ENCODE results near the gene KMO.

The KMO gene

DNA sequence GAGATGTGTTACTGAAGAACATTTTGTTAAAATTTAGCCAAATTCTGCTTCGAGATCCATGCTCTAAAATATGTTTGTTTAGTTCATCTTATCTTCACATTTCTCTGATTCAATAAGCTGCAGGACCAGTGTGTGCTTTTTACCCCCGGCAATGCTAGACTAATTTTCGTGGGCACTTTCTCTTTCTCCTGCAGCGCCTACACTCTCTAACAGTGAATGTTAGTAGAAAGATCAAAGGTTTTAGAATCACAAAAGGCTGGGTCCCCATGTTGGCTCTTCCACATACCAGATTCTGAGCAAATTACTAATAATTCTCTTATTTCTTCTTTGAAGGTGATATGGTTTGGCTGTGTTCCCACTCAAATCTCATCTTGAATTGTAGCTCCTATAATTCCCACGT lies 99.5 kb downstream of the KMO start:
- no peak for DNase-seq

DNA sequence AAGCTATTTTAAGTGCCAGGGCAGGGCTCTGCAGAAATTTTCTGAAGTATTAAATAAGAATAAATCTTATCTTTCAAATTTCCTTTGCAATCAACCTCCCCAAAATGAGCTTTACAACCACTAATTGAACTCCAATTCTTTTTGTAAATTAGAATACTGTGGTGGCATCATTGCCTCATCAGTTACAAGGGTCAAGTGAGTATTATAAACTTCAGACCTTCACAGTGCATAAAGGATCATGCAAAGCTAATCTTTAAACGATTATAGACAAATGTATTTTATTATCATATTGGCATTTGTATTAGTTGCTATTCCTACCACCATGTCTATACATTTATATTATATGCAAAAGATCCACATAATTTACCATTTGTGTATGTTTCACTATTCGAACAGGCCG lies 100.8 kb downstream of the KMO start:
- no peak for DNase-seq

DNA sequence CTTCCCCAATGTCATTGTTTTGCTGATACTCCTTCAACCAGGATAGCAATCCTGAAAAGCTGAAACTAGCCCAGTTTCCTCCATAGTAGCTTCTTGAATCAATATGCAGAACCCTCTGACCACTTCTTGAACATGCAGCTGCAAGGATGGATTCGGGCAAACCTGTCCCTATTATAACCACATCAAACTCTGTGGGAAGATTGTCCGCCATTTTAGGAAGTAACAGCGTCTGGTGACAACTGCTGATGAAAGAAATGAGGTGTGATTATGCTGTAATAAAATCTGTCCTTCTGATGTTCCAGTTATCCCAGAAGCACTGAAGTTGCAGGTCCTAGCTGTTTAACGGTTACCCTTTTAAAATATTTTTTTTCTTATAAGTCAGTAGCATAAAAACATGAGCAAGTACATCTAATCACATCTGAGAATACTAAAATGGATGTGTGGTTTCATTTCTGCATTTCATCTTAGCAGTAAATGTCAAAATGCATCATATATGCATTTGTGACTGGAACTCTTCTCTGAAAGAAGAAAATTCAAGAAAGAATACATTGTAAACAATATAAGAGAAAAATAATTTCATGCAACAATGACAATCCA lies 103.5 kb downstream of the KMO start:
- no peak for DNase-seq

DNA sequence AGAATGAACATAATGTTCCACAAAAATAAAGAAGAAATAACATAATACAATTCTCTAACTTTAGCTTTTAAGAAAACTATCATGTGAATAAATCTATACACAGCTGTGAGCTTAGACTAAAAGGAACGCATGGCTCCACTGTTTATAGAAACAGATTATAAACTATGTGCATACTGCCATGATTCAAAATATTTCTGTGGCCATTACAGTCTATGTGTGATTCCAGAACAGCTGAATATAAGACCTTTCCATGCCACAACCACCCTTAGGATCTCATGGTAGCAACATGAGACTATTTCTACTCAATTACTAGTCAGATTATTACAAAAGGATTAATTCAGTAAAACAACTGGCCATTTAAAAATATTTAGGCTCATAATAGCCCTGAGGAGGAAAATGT lies 104.1 kb downstream of the KMO start:
- no peak for DNase-seq

DNA sequence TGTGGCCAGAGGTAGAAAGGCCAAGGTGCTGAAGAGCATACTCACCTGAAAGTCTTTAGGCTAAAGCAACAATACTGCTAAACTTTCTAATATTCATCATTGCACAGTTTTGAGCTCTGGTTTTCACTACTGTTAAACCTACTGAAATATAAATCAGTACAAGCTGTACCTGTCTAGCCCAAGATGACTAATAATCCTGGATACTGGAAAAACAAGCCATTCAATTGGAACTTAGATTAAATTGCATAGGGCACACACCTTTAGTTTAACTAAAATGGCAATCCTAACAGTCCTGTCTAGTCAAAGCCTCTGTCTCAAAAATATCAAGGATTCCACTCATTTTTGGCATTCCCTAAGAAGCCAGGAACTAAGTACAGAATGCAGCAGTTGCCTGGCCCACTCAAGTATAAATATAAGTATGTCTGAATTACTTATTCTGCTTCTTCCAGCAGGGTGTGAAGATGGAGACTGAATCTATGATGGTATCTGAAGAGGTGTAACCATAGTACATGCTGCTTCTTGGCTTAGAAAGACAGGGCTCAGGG lies 104.9 kb downstream of the KMO start:
- DNase-seq, result no peak

DNA sequence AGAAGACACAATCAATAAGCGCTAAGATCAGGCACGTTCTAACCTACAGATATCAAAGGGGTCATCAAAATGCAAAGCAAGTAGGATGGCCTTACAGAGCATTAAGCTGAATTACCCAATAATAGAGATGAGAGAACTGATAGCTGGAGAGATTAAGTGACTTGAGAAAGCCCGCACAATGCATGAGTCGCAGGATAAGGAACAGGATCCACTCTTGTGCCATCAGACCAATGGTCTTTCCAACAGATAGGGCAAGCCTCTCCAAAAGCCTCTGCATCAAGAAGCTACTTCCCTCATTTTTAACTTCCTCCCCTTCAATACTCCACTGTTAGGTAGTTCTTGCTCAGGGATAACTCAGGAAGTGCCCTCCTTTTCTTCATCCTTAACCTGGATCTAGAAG lies 105.4 kb downstream of the KMO start:
- DNase-seq, result no peak

DNA sequence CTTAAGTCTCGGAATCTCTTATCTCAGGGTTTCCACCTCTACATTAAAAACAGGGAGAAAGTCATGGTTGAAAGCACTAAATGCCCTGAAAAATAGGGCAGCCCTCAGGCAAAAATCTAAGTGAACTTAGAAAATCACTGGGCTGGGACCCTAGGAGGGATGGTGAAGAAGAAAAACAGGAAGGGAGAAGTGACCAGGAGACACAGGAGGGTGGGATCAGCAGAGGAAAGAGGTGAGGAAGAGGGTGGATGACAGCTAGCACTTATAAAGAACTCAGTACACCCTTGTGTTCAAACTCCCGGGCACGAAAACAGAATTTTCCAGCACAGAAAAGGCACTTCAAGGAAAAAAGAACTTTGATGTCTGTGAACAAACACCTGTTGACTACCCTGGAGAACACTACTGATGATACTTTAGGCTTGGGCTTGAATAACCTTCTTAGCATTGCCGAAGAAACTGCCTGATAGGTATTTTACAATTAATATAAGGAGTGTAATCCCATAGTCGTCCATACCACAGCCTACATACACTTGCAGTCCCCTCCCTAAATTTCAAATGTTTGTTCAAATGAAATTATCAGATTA lies 106.0 kb downstream of the KMO start:
- DNase-seq, result no peak

DNA sequence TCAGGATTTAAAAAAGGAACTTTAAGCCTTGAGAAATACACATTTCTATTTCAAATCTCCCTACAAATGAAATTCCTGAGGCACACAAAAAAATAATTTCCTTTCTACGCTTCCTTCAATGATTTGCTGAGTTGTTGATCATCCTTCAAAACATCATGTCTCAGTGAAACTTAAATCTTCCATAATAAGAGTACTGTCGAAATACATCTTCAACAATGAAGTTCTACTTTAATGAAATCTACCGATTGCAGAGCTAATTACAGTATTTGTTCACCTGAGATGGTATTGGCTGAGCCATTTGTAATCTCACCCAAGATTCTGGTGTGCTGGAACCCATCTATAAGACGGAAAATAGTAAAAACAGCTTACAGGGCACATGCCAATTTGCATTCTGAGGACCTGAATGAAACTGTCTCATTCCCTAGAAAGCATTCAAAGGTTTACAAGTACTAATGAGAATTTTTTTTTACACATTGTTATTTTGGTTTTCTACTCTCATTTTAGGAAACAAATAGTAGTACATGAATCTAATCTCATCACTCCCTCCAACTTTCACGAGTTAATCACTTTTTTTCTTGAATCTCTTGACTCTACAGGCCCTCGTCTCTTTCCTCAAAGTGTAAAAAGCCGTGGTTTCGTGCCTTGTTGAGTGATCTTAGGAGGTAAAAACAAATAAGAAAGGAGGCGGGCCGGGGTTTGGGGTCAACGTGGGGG lies 106.9 kb downstream of the KMO start:
- peak; percentile 44 for DNase-seq

DNA sequence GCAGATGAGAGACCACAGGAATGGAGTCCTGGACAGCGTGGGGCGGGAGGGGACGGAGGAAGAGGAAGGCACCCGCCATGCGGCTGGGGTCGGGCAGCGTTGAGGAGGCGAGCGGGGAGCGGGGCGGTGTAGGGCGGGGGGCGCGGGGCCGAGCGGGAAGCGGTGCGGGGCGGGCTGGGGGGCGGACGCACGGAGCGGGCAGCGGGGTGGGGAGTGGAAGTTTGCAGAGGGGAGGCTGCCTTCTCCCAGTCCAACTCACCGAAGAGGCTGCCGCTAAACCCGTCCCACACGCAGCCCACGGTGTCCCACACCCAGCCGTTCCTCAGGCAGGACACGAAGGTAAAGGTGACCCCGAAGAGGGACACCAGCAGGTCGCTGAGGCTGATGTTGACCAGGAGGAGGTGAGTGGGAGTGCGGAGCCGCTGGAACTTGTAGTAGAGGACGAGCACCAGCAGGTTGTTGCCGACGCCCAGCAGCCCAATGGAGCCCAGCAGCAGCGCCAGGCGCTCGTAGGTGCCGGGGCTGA lies 107.5 kb downstream of the KMO start:
- DNase-seq, result peak; percentile 81

DNA sequence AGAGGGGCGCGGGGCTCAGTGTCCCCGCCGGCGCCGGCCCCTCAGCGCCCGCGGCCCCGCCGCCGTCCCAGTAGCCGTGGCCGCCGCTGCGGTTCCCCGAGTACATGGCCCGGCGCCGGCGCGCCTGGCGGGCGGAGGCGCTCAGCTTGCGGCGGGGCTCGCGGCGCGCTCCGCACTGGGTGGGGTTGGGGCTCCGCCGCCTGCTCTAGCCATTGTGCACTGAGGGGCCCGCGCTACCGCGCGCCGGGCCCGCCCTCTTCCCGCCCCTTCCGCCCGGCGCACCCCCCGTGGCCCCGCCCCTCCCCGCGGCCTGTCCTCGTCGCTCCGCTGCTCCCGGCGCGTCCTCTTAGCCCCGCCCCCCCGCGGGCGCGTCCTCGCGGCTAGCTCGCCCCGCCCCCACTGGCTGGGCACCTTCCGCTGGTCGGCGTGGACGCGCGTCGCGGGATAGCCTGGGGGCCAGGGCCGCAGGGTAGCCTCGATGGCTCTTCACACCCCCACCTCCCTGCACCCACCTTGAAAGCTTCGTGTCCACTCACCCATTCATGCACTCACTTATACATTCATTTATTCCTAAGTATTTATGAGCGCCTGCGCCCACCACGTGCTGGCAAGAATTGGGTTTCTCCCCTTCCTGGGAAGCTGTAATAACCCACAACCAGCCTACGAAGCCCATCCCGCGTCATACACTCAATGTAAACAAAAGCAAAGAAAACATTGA lies 108.1 kb downstream of the KMO start, which contains the start of the genes CHML and OPN3:
Gene CHML, minus strand, starts transcription at position 221 of the 718 bp plus-strand sequence. CDS start 4,603 bp downstream, outside the sequence.
Gene OPN3, minus strand, starts transcription at position 221 of the 718 bp plus-strand sequence. Its CDS starts 115 bp downstream, at position 106.
- peak; percentile 95 for DNase-seq

DNA sequence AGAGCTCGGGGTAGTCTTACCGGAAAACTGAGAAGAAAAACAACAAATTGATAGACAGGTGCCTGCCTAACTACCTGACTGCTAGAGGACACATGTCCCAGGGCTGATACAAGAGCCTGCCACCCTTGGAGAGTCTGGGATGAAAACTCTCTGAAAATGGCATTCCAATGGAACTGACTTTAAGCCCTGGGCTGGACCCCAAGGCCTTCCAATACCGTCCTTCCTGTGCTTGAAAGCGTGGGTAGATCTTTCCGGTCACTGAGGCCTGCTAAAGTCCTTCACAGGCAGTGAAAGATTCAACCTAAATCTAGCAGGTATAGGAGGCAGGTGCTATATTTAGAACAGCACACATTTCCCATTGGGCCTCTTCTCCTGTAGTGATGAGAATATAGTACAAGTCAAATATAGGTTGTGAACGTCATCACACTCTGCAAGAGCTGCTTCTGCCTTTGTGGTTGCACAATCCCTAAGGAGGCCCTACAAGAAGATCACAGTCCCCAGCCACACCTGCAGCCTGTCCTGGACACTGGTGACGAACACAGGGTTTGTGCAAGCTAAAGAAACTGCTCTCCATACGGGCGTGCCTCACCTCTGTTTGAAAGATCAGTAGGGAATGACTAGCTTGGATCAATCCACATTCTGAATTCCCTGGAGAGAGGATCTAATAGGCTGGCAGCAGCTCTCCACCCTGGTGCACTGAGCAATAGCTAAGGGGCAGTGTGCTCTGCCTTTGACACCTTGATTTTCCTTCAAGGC lies 108.9 kb downstream of the KMO start:
- DNase-seq, result no peak

DNA sequence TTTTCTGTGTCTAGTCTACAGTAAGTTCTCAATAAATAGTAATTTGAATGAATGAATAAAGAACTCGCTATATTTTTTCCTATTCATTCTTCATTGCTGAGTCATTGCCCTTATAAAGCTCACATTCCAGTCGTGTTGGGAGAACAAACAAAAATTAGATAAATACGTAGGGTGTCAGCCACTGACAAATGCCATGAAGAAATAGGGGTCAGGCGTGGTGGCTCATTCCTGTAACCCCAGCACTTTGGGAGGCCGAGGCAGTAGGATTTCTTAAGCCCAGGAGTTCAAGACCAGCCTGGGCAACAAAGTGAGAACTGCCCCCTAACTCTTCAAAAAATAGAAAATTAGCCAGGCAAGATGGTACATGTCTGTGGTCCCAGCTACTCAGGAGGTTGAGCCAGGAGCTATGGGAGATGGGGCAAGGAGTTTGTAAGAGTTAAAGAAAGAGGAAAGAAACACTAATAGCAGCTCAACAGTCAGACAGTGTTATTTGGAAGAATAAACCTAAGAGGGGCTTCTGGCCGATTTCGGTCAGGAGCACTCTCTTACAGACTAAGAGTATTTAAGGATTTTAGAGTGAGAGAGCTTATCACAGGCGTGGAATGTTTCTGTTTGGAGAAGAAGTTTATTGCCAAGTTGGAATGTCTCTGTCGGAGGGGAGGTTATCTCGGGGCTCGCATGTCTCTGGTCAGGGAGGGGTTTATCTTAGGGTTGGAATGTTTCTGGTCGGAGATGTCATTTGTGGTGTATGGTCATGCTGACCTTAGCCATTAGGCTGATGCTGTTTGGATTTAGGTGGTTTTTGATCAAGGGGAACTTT lies 109.8 kb downstream of the KMO start:
- DNase-seq, result no peak

DNA sequence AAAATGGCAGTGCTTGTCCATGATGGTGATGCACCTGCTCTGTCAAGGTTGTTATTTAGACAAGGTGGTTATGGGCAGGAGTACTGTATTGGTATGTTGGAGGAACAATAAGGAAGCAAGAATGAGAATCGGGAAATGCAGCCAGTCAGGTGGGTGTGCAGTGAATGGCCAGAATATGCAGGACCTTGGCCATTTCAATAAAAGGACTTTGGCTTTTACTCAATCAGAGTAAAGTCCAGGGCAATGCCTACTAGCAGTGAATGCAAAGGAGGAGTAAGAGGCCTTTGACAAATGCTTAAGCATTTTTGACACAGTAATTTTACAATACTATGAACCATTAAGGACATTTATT lies 110.4 kb downstream of the KMO start:
- DNase-seq, result no peak

DNA sequence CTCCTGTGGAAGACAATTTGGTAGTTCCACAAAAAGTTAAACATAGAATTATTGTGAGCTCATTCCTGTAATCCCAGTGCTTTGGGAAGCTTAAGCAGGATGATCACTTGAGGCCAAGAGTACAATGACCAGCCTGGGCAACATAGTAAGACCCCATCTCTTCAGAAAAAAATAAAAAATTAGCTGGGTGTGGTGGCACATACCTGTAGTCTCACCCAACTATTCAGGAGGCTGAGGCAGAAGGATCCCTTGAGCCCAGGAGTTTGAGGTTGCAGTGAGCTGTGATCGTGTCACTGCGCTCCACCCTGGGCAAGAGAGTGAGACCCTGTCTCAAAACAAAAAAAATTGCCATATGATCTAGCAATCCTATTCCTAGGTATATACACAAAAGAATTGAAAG lies 112.1 kb downstream of the KMO start:
- no peak for DNase-seq

DNA sequence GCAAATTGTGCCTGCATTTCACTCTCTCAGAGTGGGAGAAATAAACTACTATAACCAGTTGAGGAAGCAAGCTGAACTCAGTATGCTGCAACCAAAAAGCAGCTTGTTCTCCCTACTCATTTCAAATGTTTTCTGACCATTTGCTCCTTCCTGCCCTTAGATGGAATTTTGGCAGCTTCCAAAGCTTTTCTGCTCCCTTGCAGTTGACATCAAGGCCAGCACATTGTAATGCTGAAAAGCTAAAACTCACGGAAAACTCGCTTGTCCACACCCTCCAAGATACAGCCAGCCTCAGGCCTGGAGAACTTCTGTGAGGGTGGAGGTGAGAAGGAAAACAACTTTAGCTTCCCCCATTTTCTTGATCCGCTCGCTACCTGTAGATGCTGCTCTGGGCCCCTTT lies 113.0 kb downstream of the KMO start:
- no peak for DNase-seq

All from NCI-H1092 treated with DMSO at 0.1 percent for 48 hours (cell line).